HG03097 (cell line): ENCODE results near the gene C14orf93.

Experiments used
- ATAC-seq: cut with Tn5 transposase; IDR thresholded peaks from one replicate; pipeline ENCODE4 v1.9.1; 2021; ENCODE audit not compliant: unreplicated experiment, low FRiP score

C14orf93 gene

GRCh38 chr14:23009939-23010726 lies at the start of gene C14orf93:
C14orf93 (minus strand) TSS chr14:23010143; CDS start chr14:22999023, 11,120 bp downstream.
- peak; percentile 32 for ATAC-seq

GRCh38 chr14:23058654-23059504 lies 48.9 kb upstream of the C14orf93 start:
- ATAC-seq = no peak

DNA sequence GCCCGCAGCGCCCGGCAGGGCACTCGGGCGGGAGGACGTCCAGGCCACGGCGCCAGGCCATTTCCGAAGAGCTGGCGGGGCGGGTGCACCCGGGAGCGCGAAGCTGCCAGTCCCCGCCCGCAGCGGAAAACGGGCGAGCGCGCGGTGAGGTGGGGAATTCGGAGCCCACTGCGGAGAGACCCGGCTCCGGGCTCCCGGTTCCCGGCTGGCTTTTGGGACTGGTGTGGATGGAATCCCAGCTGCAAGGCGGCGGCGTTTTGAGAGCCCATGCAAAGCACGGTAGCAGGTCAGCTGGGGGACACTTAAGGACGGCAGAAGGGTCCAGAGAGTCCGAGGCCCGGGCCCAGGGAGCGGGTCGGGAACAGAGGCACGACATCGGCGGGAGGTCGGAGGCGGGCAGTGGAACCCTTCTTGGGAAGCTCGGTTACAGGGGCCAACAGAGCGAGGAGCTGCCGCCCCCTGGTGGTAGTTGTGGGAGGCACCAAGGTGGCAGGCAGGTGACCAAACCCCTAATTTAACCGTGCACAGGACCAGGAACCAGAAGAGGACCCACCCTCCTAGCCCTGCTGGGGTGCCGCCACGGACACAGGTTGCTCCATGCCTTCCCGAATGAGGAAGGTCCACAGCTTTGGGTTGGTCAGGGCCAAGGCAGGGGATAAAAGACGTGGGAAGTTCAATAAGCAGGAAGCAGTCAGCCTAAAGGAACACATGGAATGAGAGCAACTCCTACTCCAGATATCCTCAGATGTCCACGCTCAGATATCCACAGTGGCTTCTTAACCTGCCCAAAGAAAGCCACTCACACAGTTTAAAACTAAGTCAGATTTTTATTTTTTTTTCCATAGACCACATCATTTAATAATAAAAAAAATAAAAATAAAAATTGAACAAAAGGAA lies 48.1 kb upstream of the C14orf93 start:
- peak; percentile 56 for ATAC-seq

GRCh38 chr14:23056956-23057756 lies 47.2 kb upstream of the C14orf93 start, which contains the start of gene CDH24:
CDH24 (minus strand) TSS chr14:23057520; CDS start chr14:23055733, 1,787 bp downstream.
- ATAC-seq = peak; percentile 33

DNA sequence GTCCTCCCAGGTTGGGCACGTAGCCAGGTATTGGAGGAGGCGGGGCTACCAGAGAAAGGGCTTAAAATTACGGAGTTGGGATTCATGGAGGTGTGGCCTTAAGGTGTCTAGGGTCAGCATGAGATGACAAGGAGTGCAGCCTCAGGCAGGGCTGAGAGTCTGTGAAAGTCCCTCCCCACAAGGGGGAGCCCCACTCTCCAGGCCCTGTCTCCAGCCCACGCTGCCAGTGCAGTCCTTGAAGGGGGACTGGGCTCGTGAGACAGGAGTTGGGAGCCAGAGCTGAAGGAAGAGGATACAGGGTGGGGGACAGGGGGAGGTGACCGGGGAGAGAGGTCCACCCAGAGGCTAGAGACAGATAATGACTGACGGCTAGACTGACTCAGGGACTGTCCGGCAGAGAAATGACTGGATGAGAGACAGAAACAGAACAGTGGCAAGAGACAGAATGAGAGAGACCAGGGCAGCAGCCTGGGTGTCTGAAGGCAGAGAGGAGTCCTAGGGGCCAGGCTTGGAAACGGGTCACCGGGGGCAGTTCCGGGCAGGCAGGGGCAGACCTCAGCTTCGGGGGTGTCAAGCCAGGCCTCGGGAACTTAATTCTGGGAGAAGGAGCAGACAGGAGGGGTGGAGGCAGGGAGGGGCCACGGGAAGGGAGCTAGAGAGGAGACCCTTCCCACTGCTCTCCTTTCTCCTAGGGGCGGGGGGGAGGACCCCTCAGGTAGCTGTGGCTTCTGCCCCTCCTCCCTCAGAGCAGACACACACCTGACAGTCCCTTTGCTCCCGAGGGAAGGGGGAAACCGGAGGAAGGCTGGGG lies 46.4 kb upstream of the C14orf93 start:
- no peak for ATAC-seq

- no peak for ATAC-seq
These were observed 45.7 kb upstream of the C14orf93 start for GRCh38 chr14:23055621-23056144.

- ATAC-seq = no peak
These were observed 45.2 kb upstream of the C14orf93 start for GRCh38 chr14:23055147-23055550.

DNA sequence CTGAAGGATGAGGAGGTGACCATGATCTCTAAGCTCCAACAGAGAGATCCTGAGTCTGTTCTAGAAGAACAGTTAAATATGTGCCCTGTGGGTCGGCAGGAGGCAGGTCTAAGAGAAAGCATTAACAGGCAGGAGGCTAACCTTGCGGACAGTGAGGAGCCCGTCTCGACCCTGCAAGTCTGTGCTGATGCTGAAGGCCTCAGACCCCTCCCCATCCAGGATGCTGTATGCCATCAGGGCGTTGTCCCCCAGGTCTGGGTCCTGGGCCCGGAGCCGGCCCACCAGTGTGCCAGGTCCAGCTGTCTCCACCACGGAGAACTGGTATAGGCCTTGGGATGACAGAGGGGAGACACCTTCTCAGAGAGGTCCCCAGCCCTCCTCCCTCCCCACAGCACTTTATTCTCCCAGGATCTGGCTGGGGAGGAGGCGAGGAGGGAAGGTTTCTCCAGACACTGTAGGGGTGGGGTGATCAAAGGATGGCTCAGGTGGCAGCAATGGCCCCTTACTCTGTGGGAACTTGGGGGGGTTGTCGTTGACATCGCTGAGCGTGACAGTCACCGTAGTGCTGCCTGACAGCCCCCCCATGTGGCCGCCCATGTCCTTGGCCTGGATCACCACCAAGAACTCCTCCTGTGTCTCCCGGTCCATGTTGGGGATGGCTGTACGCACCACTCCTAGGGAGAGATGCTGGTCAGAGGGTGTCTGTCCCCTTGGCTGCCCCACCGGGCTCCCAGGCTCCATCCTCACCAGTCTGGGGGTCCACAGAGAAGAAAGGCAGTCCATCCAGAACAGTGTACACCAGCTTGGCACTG lies 44.3 kb upstream of the C14orf93 start:
- no peak for ATAC-seq

GRCh38 chr14:23053426-23053825 lies 43.5 kb upstream of the C14orf93 start:
- ATAC-seq = no peak

GRCh38 chr14:23052671-23053070 lies 42.7 kb upstream of the C14orf93 start:
- no peak for ATAC-seq

- no peak for ATAC-seq
These were observed 42.3 kb upstream of the C14orf93 start for GRCh38 chr14:23052182-23052623.

DNA sequence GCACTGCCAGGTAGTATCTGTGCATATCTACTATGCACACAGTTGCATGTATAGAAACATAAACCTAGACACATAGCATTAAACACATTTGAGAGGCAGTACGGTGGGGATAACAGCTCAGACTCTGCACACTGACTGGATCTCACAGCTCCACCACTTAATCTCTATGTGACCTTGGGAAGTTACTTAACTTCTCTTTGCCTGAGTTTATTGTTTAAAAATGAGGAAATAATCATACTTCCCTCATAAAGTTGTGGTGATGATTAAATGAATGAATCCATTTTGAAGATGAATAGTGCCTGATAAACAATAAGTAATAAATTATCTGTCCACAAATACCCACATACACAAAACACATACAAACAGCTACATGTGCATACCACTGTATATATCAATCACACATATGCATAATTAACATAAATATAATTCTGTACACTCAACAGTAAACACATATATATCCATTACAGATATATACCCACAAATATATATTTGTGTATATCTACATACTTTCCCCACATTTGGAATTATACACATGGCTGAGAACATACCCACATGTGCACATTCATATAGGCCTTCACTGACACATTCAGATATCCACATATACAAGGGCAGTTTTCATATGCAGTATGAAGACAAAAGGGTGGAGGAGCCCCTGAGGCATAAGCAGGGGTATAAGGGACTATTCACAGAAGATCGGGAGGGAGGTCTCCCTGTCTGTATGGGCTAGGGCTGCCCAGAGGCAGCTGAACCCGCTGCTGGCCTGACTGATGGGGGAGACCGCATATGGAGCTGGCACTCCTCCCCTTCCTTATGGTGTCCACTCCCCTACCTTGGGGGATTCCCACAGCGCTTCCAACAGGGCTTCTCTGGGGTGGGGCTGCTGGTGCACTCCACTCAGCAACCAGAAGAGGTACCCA lies 41.5 kb upstream of the C14orf93 start:
- no peak for ATAC-seq

- no peak for ATAC-seq
These were observed 39.1 kb upstream of the C14orf93 start for GRCh38 chr14:23049011-23049410.

DNA sequence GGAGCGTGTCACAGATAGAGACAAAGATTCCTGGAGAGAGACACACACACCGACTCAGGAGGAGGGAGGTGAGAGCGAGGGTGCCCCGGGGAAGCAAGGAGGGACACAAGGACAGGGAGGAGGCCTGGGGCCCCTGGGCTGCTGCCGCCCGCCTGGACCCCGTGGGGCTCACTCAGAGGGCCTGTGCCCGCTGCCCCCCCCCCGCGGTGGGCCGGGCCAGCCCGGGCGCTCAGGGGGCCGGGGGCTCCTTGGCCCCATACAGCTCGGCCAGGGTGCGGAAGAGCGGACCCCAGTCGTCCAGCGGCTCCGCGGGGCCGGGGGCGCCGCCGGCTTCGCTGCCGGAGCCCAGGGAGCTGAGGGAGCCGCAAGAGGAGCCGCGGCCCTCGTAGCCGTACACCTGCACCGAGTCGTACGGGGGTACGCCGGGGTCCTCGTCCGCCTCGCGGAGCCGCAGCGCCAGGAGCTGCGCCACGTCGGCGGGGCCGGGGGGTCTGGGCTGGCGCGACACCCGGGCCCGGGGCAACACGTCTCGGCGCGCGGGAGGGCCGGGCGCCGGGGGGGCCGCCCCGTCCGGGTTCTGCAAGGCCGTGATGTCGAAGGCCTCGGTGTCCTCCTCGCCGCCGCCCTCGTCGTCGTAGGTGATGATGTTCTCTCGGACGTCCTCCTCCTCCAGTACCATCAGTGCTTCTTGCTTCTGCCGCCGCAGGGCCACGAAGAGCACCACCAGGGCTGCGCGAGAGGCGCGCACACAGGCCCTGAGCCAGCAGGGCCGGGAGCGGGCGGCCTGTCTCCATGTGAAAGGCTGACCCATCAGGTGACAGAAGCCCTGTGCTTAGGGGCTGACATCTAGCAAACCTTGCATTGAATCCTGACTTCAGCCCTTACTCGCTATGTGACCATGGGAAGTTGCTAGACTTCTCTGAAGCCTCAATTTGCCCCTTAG lies 38.1 kb upstream of the C14orf93 start:
- no peak for ATAC-seq

DNA sequence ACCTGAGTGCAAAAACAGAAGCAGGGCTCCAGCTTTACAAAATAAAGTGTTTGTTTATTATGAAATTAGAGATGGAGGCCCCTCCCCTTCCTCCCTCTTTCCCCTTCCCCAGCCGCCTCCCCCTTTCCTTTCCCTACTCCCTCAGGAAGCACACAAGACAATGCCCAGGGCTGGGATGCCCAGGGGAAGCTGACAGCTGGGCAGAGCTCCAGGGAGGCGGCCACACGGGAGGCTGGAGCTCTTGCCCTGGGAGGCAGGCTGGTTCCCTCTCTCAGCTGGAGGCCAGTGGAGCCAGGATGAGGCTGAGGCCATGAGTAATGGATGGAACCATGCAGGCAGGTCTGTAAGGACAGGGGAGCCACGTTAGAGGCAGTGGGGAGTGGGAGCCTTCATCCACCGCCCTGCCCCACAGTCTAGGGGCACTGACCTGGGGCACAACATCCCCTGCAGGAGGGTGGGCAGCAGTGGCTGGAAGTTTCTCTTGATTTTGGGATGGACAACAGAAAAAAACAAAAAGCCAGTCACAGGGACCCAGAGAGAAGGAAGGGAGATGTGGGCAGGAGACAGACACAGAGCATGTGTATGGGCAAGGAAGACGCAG lies 37.2 kb upstream of the C14orf93 start:
- no peak for ATAC-seq
